C4-2B (cell line): Measurements from ENCODE around the gene POPDC2.

Experiments used
- H3K27ac ChIP-seq: fragments of 450-650 bp; 2 replicates; pipeline ENCODE4 v1.5.1; 2017
- CTCF ChIP-seq: fragments of 450-650 bp; conservative IDR thresholded peaks from 2 replicates; pipeline ENCODE4 v1.5.1; 2017; ENCODE audit warnings: mild to moderate bottlenecking
- ZFX ChIP-seq: fragments of 450-650 bp; IDR thresholded peaks from 2 replicates; pipeline ENCODE4 v1.6.1; 2017

The POPDC2 gene

GRCh38 chr3:119619094-119619493, 41.3 kb downstream of the POPDC2 start:
- H3K27ac ChIP-seq: no peak overlapping the region
- no peak for TF ChIP-seq ZFX
- TF ChIP-seq CTCF: no peak

GRCh38 chr3:119616056-119616455, 44.3 kb downstream of the POPDC2 start:
- no peak overlapping the region for H3K27ac ChIP-seq

GRCh38 chr3:119613872-119614271, 46.5 kb downstream of the POPDC2 start:
- no peak overlapping the region for H3K27ac ChIP-seq
- TF ChIP-seq CTCF (no peak), ZFX (no peak)

More at GRCh38 chr3:119616056-119616455, 44.3 kb downstream of the POPDC2 start:
- TF ChIP-seq CTCF (no peak), ZFX (no peak)

- TF ChIP-seq CTCF (no peak), ZFX (no peak)
- H3K27ac ChIP-seq: no peak overlapping the region
Observed at GRCh38 chr3:119613201-119613600, 47.2 kb downstream of the POPDC2 start.

GRCh38 chr3:119611664-119612063, 48.7 kb downstream of the POPDC2 start:
- no peak overlapping the region for H3K27ac ChIP-seq
- TF ChIP-seq ZFX (no peak), CTCF (no peak)

- no peak overlapping the region for H3K27ac ChIP-seq
- TF ChIP-seq ZFX: no peak
- TF ChIP-seq CTCF: no peak
Observed at GRCh38 chr3:119609301-119609700, 51.1 kb downstream of the POPDC2 start.

- TF ChIP-seq CTCF (no peak), ZFX (no peak)
- H3K27ac ChIP-seq: no peak overlapping the region
Observed at GRCh38 chr3:119608405-119609000, 51.9 kb downstream of the POPDC2 start.
